Stimulated activated naive CD8-positive, alpha-beta T cell treated with anti-CD3 and anti-CD28 coated beads, Interleukin-15, amount 100 ng/mL, for 72 hours (primary cell): Measurements from ENCODE around the gene WDFY3.
"Not testable (repeated sequence)": the region's sequence is repeated elsewhere in the genome, so short reads cannot be mapped to it uniquely, and the experiment has no call there.

Source experiments
- ATAC-seq: fragments of 150-1000 bp; cut with Tn5 transposase; 2 replicates; pipeline ENCODE4 v1.10.0; 2021; ENCODE audit warnings: mild to moderate bottlenecking, moderate library complexity
- DNase-seq, 2 donors: peaks; one replicate each; pipeline ENCODE4 v3.0.0; 2021 to 2022
- H3K27ac Mint-ChIP-seq, 2 donors: one replicate each; pipeline ENCODE4 v1.8.0; 2022; ENCODE audit warnings: mild to moderate bottlenecking in 2 of 2, mixed read lengths in 2 of 2, moderate library complexity in 2 of 2
- H3K27me3 Mint-ChIP-seq: one replicate; pipeline ENCODE4 v1.8.0; 2022; ENCODE audit warnings: mixed read lengths
- H3K4me1 Mint-ChIP-seq: one replicate; pipeline ENCODE4 v1.8.0; 2022; ENCODE audit warnings: mild to moderate bottlenecking, mixed read lengths
- H3K4me3 Mint-ChIP-seq, 2 donors: one replicate each; pipeline ENCODE4 v1.8.0; 2022; ENCODE audit warnings: mild to moderate bottlenecking in 2 of 2, mixed read lengths in 2 of 2, moderate library complexity in 1 of 2
- H3K9me3 Mint-ChIP-seq, 2 donors: one replicate each; pipeline ENCODE4 v1.8.0; 2022; ENCODE audit warnings: mixed read lengths in 2 of 2

Gene WDFY3

GRCh38 chr4:84808332-84808731, 158.2 kb downstream of the WDFY3 start:
- H3K9me3 Mint-ChIP-seq: no peaks in the 10 kb centered on the region
- no peak overlapping the region for H3K4me3 Mint-ChIP-seq
- no peaks in the 10 kb centered on the region for H3K4me1 Mint-ChIP-seq
- no peaks in the 10 kb centered on the region for H3K27me3 Mint-ChIP-seq
- ATAC-seq: no peak
- no peak overlapping the region for H3K27ac Mint-ChIP-seq
- no peak for DNase-seq

DNA sequence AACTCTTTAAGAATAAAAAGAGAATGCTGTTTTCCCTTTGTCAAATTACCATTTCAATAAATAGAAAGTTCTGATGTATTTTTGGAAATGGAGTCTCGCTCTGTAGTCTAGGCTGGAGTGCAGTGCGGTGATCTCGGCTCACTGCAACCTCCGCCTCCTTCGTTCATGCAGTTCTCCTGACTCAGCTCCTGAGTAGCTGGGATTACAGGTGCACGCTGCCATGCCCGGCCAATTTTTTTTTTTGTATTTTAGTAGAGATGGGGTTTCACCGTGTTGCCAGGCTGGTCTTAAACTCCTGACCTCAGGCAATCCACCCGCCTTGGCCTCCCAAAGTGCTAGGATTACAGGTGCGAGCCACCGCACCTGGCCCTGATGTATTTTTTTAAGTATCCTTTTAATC, 159.9 kb downstream of the WDFY3 start:
- H3K4me1 Mint-ChIP-seq, H3K27ac Mint-ChIP-seq, H3K4me3 Mint-ChIP-seq, H3K9me3 Mint-ChIP-seq, H3K27me3 Mint-ChIP-seq, ATAC-seq, DNase-seq: not testable (repeated sequence)

DNA sequence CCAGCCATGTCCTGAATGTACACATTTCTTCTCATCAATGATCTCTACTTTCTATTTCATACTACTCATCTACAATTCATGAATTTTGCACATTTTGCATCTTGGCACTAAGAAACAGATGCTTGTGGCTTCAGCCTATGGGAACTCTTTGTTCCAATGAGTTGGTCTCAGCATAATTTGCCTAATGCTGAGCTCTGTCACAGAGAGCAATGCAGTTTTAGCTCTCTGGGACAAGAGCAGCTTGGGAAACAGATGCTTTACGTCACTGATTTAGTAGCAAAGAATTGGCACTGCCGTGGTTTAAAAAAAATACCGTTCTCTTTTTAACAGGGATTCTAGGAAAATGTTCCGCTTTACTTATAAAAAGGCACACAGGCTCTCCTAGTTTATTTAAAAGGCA, 162.4 kb downstream of the WDFY3 start:
- no peak for DNase-seq

GRCh38 chr4:84803720-84804119, 162.8 kb downstream of the WDFY3 start:
- Mint-ChIP-seq H3K9me3 (no peaks in the 10 kb centered on the region), H3K4me3 (no peak overlapping the region), H3K27me3 (no peaks in the 10 kb centered on the region), H3K27ac (no peak overlapping the region), H3K4me1 (no peaks in the 10 kb centered on the region)
- ATAC-seq (no peak), DNase-seq (no peak)

More for the DNA sequence above, 162.4 kb downstream of the WDFY3 start:
- H3K9me3 Mint-ChIP-seq: no peaks in the 10 kb centered on the region
- H3K4me3 Mint-ChIP-seq: no peak overlapping the region
- no peaks in the 10 kb centered on the region for H3K4me1 Mint-ChIP-seq
- no peak overlapping the region for H3K27ac Mint-ChIP-seq
- H3K27me3 Mint-ChIP-seq: no peaks in the 10 kb centered on the region
- no peak for ATAC-seq

DNA sequence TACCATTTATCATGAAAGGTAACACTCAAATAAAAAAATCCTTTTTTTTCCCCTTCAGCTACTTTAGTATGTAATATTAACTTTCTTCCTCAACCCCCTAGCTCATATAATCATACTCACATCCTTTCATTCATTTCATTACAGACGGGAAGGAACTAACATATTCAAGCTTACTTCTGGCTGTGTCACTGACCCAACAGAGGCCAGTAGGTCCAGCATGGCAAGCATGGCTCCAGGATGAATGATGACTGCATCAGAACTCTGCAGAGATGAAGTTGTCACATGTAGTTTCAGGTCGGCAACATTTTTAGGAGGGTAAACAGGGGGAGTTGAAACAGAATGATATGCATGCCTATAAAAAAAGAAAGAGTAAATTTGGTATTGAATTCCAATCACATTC, 163.4 kb downstream of the WDFY3 start:
- H3K27ac Mint-ChIP-seq: no peak overlapping the region
- no peak for ATAC-seq
- no peak for DNase-seq
- no peaks in the 10 kb centered on the region for H3K9me3 Mint-ChIP-seq
- H3K4me3 Mint-ChIP-seq: no peak overlapping the region
- no peaks in the 10 kb centered on the region for H3K27me3 Mint-ChIP-seq
- H3K4me1 Mint-ChIP-seq: no peaks in the 10 kb centered on the region

DNA sequence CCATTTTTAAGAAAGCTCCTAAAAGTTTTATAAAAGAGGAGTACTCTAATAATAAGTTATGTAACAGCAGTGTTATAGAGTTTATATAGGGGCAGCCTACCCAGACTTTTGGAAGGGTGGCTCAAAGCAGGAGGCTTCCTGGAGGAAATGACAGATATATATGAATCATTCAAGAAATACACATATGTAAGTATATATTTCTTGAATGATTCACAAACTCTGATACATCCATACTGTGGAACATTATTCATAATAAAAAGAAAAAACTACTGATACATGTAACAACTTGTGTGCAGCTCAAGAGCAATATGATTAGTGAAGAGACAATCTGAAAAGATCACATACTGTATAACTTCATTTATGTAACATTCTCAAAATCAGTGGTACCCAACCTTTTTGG, 166.2 kb downstream of the WDFY3 start:
- Mint-ChIP-seq H3K4me1 (no peaks in the 10 kb centered on the region), H3K4me3 (no peak overlapping the region), H3K27me3 (no peaks in the 10 kb centered on the region), H3K9me3 (no peaks in the 10 kb centered on the region), H3K27ac (no peak overlapping the region)
- DNase-seq: no peak
- no peak for ATAC-seq

DNA sequence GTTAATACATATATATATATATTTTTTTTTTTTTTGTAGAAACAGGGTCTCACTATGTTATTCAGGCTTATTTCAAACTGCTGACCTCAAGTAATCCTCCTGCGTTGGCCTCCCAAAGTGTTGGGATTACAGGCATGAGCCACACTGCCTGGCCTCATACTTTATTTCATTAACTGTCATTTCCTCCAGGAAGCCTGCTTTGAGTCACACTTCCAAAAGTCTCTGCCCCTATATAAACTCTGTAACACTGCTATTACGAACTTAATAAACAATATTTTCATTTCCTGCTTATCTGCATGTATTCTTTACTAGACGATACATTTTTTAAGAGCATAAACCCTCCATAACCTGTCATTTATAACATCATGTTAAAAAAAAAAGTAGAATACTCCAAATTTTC, 167.2 kb downstream of the WDFY3 start:
- no peak for ATAC-seq
- DNase-seq: no peak
- Mint-ChIP-seq H3K4me1 (no peaks in the 10 kb centered on the region), H3K4me3 (no peak overlapping the region), H3K27ac (no peak overlapping the region), H3K27me3 (no peaks in the 10 kb centered on the region), H3K9me3 (no peaks in the 10 kb centered on the region)

GRCh38 chr4:84796394-84796793, 170.1 kb downstream of the WDFY3 start:
- no peak overlapping the region for H3K4me3 Mint-ChIP-seq
- H3K4me1 Mint-ChIP-seq: no peaks in the 10 kb centered on the region

GRCh38 chr4:84792366-84793301, 173.9 kb downstream of the WDFY3 start:
- DNase-seq (no peak), ATAC-seq (no peak)
- H3K4me1 Mint-ChIP-seq: no peaks in the 10 kb centered on the region
- H3K4me3 Mint-ChIP-seq: no peak overlapping the region
- H3K27me3 Mint-ChIP-seq: no peaks in the 10 kb centered on the region
- no peaks in the 10 kb centered on the region for H3K9me3 Mint-ChIP-seq
- H3K27ac Mint-ChIP-seq: no peak overlapping the region

More at GRCh38 chr4:84796394-84796793, 170.1 kb downstream of the WDFY3 start:
- H3K27me3 Mint-ChIP-seq: no peaks in the 10 kb centered on the region
- H3K27ac Mint-ChIP-seq: no peak overlapping the region
- ATAC-seq (no peak), DNase-seq (no peak)
- H3K9me3 Mint-ChIP-seq: no peaks in the 10 kb centered on the region

DNA sequence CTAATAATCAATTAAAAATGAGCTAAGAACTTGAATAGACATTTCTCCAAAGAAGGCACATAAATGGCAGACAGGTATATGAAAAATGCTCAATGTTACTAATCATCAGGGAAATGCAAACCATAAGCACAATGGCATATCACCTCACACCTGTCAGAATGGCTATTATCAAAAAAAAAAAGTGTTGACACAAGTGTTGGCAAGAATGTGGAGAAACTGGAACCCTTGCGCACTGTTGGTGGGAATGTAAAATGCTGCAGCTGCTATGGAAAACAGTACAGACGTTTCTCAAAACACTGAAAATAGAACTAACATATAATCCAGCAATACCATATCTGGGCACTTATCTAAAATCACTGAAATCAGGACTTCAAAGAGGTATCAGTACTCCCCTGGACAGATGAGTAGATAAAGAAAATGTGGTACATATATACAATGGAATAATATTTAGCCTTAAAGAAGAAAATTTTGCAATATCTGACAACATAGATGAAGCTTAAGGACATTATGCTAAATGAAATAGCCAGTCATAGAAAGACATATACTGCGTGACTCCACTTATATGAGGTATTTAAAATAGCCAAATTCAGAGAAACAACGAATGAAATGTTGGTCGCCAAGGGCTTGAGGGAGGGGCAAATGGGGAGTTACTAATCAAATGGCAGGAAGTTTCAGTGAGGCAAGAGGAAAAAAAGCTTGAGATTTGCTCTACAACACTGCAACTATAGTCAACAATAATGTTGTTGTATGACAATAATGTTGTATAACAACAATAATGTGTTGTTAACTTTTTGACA, 175.5 kb downstream of the WDFY3 start:
- no peak overlapping the region for H3K4me3 Mint-ChIP-seq
- no peak overlapping the region for H3K27ac Mint-ChIP-seq
- no peaks in the 10 kb centered on the region for H3K27me3 Mint-ChIP-seq
- H3K9me3 Mint-ChIP-seq: no peaks in the 10 kb centered on the region
- DNase-seq (no peak), ATAC-seq (no peak)
- no peaks in the 10 kb centered on the region for H3K4me1 Mint-ChIP-seq

DNA sequence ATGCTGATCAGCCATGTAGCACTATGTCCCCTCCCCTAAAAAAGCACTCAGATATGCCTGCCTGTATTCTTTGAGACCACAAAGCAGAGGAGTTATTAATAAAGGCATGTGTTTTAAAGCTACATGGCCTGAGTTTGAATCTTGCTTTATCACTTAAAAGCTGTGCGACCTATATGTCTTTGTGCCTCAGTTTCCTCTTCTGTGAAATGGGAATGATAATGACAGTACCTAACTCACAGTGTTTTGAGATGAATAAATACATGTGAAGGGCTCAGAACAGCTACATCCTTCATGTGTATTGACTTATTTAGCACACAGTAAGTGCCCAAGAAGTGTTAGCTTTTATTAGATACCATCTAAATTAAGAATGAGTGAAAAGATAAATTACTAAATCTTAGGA, 180.0 kb downstream of the WDFY3 start:
- Mint-ChIP-seq H3K4me1 (no peaks in the 10 kb centered on the region), H3K9me3 (no peaks in the 10 kb centered on the region)
- no peak for ATAC-seq

GRCh38 chr4:84782517-84782916, 184.0 kb downstream of the WDFY3 start:
- no peaks in the 10 kb centered on the region for H3K4me1 Mint-ChIP-seq
- no peaks in the 10 kb centered on the region for H3K27me3 Mint-ChIP-seq
- no peaks in the 10 kb centered on the region for H3K9me3 Mint-ChIP-seq
- H3K4me3 Mint-ChIP-seq: no peak overlapping the region
- ATAC-seq (no peak), DNase-seq (no peak)
- no peak overlapping the region for H3K27ac Mint-ChIP-seq

More for the DNA sequence above, 180.0 kb downstream of the WDFY3 start:
- DNase-seq: no peak
- no peaks in the 10 kb centered on the region for H3K27me3 Mint-ChIP-seq
- no peak overlapping the region for H3K4me3 Mint-ChIP-seq
- H3K27ac Mint-ChIP-seq: no peak overlapping the region

GRCh38 chr4:84780719-84781118, 185.8 kb downstream of the WDFY3 start:
- DNase-seq: no peak
- H3K4me1 Mint-ChIP-seq: no peaks in the 10 kb centered on the region
- H3K9me3 Mint-ChIP-seq: no peaks in the 10 kb centered on the region
- ATAC-seq: no peak
- no peaks in the 10 kb centered on the region for H3K27me3 Mint-ChIP-seq
- H3K27ac Mint-ChIP-seq: no peak overlapping the region
- H3K4me3 Mint-ChIP-seq: no peak overlapping the region

- ATAC-seq (no peak), DNase-seq (no peak)
- Mint-ChIP-seq H3K4me3 (no peak overlapping the region), H3K4me1 (no peaks in the 10 kb centered on the region), H3K27me3 (no peaks in the 10 kb centered on the region), H3K27ac (no peak overlapping the region), H3K9me3 (no peaks in the 10 kb centered on the region)
Observed at GRCh38 chr4:84778041-84778440, 188.4 kb downstream of the WDFY3 start.

DNA sequence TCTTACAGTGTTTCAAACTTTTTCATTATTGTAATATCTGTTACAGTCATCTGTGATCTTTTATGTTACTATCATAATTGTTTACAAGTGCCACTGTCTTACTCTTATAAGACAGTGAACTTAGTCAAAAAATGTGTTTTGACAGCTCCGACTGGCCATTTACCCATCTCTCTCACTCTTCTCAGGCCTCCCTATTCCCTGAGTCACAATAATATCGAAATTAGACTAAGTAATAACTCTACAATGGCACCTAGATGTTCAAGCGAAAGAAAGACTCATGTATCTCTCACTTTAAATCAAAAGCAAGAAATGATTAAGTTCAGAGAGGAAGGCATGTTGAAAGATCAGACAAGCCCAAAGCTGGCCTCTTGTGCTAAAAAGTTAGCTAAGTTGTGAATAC, 199.3 kb downstream of the WDFY3 start:
- Mint-ChIP-seq H3K4me1 (no peaks in the 10 kb centered on the region), H3K27me3 (no peaks in the 10 kb centered on the region), H3K27ac (no peak overlapping the region), H3K4me3 (no peak overlapping the region), H3K9me3 (no peaks in the 10 kb centered on the region)
- ATAC-seq (no peak), DNase-seq (no peak)

DNA sequence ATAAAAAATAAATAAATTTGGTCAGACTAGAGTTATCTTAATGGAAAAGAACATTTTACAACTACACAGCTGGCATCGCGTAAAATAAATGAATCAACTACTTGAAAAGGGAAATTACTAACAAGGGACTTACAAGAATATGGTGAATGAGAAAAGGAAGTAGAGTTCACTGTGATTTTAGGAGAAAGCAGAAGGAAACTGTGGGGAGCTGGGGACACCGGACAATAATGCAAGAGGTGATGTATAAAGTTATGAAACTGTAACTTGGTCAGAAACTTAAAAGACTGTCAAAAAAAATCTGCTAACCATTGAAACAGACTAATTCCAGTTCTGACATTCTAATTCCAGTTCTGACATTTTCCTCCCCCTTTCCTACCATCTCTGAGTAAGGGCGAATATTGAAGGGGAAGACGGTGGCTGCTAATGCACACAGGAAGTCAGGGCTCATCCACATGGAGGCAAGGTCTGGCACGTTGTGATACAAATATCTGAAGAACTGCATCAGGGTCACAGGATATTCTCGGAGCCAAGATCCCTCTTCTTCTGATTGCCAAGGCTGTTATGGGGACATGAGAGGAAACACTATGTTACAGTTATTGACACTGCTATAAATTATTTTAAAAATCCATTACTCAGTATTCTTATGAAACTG, 213.0 kb downstream of the WDFY3 start:
- H3K27me3 Mint-ChIP-seq: no peaks in the 10 kb centered on the region
- no peaks in the 10 kb centered on the region for H3K4me1 Mint-ChIP-seq
- DNase-seq (no peak), ATAC-seq (no peak)
- no peak overlapping the region for H3K4me3 Mint-ChIP-seq
- no peaks in the 10 kb centered on the region for H3K9me3 Mint-ChIP-seq
- H3K27ac Mint-ChIP-seq: no peak overlapping the region
